GM23338 (cell line): ENCODE measurements around the gene B3GALNT1. TPM values are rescaled to one million over a fixed set of nuclear protein-coding genes. Genes with fewer than 3 reads are reported as not detected.

Experiments used
- ATAC-seq: fragments of 200-7000 bp; cut with Tn5 transposase; 3 replicates; pipeline ENCODE4 v1.9.1; 2020
- DNase-seq: peaks from one replicate; pipeline ENCODE4 v3.0.0-alpha.2; 2015; ENCODE audit warnings: low spot score
- H2AFZ ChIP-seq: fragments of 200-600 bp; sonication (generic); 2 replicates; pipeline ENCODE4 v1.8.0; 2016; ENCODE audit warnings: antibody characterized with exemption, mild to moderate bottlenecking, moderate library complexity
- H3F3A ChIP-seq: fragments of 200-600 bp; sonication (generic); replicated peaks from 2 replicates; pipeline ENCODE4 v1.8.0; 2017; ENCODE audit warnings: antibody characterized with exemption, mixed run types, low read depth
- H3K27ac ChIP-seq: fragments of 200-600 bp; sonication (generic); 2 replicates; pipeline ENCODE4 v1.6.1; 2016; ENCODE audit warnings: low read depth
- H3K27me3 ChIP-seq: fragments of 200-600 bp; sonication (generic); 2 replicates; pipeline ENCODE4 v1.8.0; 2016; ENCODE audit warnings: mild to moderate bottlenecking, mixed run types, moderate library complexity; ENCODE audit not compliant: insufficient read depth
- H3K36me3 ChIP-seq: fragments of 200-600 bp; sonication (generic); 2 replicates; pipeline ENCODE4 v1.8.0; 2016; ENCODE audit warnings: mild to moderate bottlenecking; ENCODE audit not compliant: insufficient read depth
- H3K4me1 ChIP-seq: fragments of 200-600 bp; sonication (generic); 2 replicates; pipeline ENCODE4 v1.8.0; 2016; ENCODE audit warnings: mild to moderate bottlenecking, moderate library complexity; ENCODE audit not compliant: insufficient read depth
- H3K4me2 ChIP-seq: fragments of 200-600 bp; sonication (generic); 2 replicates; pipeline ENCODE4 v1.7.1; 2017; ENCODE audit warnings: mixed run types
- H3K4me3 ChIP-seq: fragments of 200-600 bp; sonication (generic); 2 replicates; pipeline ENCODE4 v1.6.1; 2016; ENCODE audit warnings: mixed run types
- H3K79me2 ChIP-seq: fragments of 200-600 bp; sonication (generic); replicated peaks from 2 replicates; pipeline ENCODE4 v1.8.0; 2017; ENCODE audit warnings: mild to moderate bottlenecking; ENCODE audit not compliant: insufficient read depth
- H3K9me2 ChIP-seq: fragments of 200-600 bp; sonication (generic); 2 replicates; pipeline ENCODE4 v1.8.0; 2017; ENCODE audit not compliant: insufficient read depth
- H4K20me1 ChIP-seq: fragments of 200-600 bp; sonication (generic); replicated peaks from 2 replicates; pipeline ENCODE4 v1.8.0; 2017; ENCODE audit warnings: mild to moderate bottlenecking; ENCODE audit not compliant: insufficient read depth
- H3K27ac Mint-ChIP-seq: 2 replicates; pipeline ENCODE4 v1.8.0; 2020; ENCODE audit warnings: inconsistent platforms, mild to moderate bottlenecking, moderate library complexity, mixed read lengths
- H3K27me3 Mint-ChIP-seq: 3 replicates; pipeline ENCODE4 v1.8.0; 2022; ENCODE audit warnings: low read depth, mild to moderate bottlenecking, moderate library complexity, mixed read lengths, inconsistent platforms; ENCODE audit not compliant: insufficient read depth, poor library complexity
- H3K36me3 Mint-ChIP-seq: 3 replicates; pipeline ENCODE4 v1.8.0; 2021; ENCODE audit warnings: low read depth, mild to moderate bottlenecking, inconsistent platforms, moderate library complexity, mixed read lengths
- H3K4me1 Mint-ChIP-seq: 3 replicates; pipeline ENCODE4 v1.8.0; 2020; ENCODE audit warnings: mild to moderate bottlenecking, inconsistent platforms, mixed read lengths
- H3K4me3 Mint-ChIP-seq: 3 replicates; pipeline ENCODE4 v1.8.0; 2021; ENCODE audit warnings: moderate library complexity, mild to moderate bottlenecking, inconsistent platforms, mixed read lengths
- H3K9me3 Mint-ChIP-seq: 3 replicates; pipeline ENCODE4 v1.8.0; 2020; ENCODE audit warnings: moderate library complexity, mild to moderate bottlenecking, inconsistent platforms, mixed read lengths
- CREB1 ChIP-seq: fragments of 250-450 bp; sonication (Bioruptor Pico); IDR thresholded peaks from 2 replicates; pipeline ENCODE4 v1.5.0; 2020; ENCODE audit warnings: low read depth, mild to moderate bottlenecking, moderate library complexity
- EZH2 ChIP-seq: fragments of 200-600 bp; sonication (generic); IDR thresholded peaks from one replicate; pipeline ENCODE4 v1.8.0; 2017; ENCODE audit warnings: antibody characterized with exemption, mild to moderate bottlenecking, low read depth; ENCODE audit not compliant: unreplicated experiment
- EZH2phosphoT487 ChIP-seq: fragments of 200-600 bp; sonication (generic); IDR thresholded peaks from one replicate; pipeline ENCODE4 v1.8.1; 2018; ENCODE audit warnings: antibody characterized with exemption; ENCODE audit not compliant: unreplicated experiment
- JUNB ChIP-seq: IDR thresholded peaks from one replicate; pipeline ENCODE4 v1.6.1; 2016; ENCODE audit warnings: antibody characterized with exemption; ENCODE audit not compliant: unreplicated experiment
- NANOG ChIP-seq: IDR thresholded peaks from 2 replicates; pipeline ENCODE4 v1.6.1; 2016; ENCODE audit warnings: antibody characterized with exemption, borderline replicate concordance
- POLR2AphosphoS5 ChIP-seq: IDR thresholded peaks from 2 replicates; pipeline ENCODE4 v1.6.1; 2016; ENCODE audit warnings: antibody characterized with exemption, low read depth
- STAT1 ChIP-seq: IDR thresholded peaks from one replicate; pipeline ENCODE4 v1.6.1; 2016; ENCODE audit warnings: antibody characterized with exemption; ENCODE audit not compliant: unreplicated experiment
- ZNF114 ChIP-seq: fragments of 250-450 bp; sonication (Bioruptor Pico); IDR thresholded peaks from 2 replicates; pipeline ENCODE4 v1.5.0; 2020; ENCODE audit warnings: mild to moderate bottlenecking, moderate library complexity
- ZNF331 ChIP-seq: fragments of 250-450 bp; sonication (Bioruptor Pico); IDR thresholded peaks from 2 replicates; pipeline ENCODE4 v1.5.0; 2020; ENCODE audit warnings: low read depth, mild to moderate bottlenecking, moderate library complexity
- polyA plus RNA-seq: library from polyadenylated mRNA; unstranded; fragments of >200 nt; fragmentation: Nextera tagmentation; extraction: Ambion mirVana; gene quantifications from 2 replicates; pipeline ENCODE4 v1.2.1, GENCODE V29; 2016
- total RNA-seq: library from RNA; depleted of rRNA; stranded (reverse); fragments of >200 nt; shearing (Covaris generic); gene quantifications from 2 replicates; pipeline ENCODE4 v1.2.3, GENCODE V29; 2014
- TF ChIP-seq, protein P1 (sequence below): IDR thresholded peaks from 2 replicates; pipeline ENCODE4 v1.6.1; 2016; ENCODE audit warnings: antibody characterized with exemption
- TF ChIP-seq, protein P2 (sequence below): IDR thresholded peaks from one replicate; pipeline ENCODE4 v1.6.1; 2018; ENCODE audit warnings: antibody characterized with exemption; ENCODE audit not compliant: unreplicated experiment
- TF ChIP-seq, protein P3 (sequence below): fragments of 250-450 bp; sonication (Bioruptor Pico); IDR thresholded peaks from 2 replicates; pipeline ENCODE4 v1.5.0; 2020; ENCODE audit warnings: mild to moderate bottlenecking, moderate library complexity
- TF ChIP-seq, protein P4 (sequence below), 2 experiments: fragments of 200-600 bp in 1 of 2; sonication (generic) in 1 of 2; conservative IDR thresholded peaks; 2 replicates each; pipeline versions ENCODE4 v1.5.1 to v1.6.1; 2016 to 2017; ENCODE audit warnings: antibody characterized with exemption in 2 of 2, low read depth in 2 of 2, mild to moderate bottlenecking in 2 of 2, moderate library complexity in 1 of 2

The B3GALNT1 gene
- total and polyA plus RNA-seq, 2 experiments from 2014 or later = 3.3 to 5.9 TPM

DNA sequence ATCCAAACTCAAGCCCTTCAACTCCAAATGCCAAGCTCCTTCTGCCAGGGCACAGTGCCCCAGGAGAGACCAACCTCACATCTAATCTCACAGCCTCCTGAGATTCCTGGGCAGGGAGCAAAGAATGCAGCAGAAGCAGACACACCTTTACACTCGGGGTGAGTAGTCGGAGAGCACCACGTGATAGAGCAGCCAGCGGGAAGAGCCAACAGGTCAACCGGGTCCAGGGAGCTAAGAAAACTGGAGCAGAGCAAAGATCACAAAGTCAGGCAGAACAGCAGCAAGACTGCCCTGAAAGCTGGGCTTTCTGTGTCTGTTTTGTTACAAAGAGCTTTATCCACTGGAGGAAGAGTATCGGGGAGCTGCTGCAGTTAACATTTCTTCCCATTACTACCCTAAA lies 4.2 kb downstream of the B3GALNT1 start:
- Mint-ChIP-seq H3K4me3 (no peak overlapping the region), H3K27ac (no peak overlapping the region), H3K27me3 (peaks cover 19% of the 10 kb centered on the region), H3K4me1 (peaks cover 7% of the 10 kb centered on the region), H3K9me3 (peaks cover 7% of the 10 kb centered on the region; the same call in 2 of the 3 replicates), H3K36me3 (peaks cover 3% of the 10 kb centered on the region; the same call in 1 of the 3 replicates)
- no peaks in the 10 kb centered on the region for H3K36me3 ChIP-seq
- ATAC-seq (no peak), DNase-seq (no peak)
- H3K9me2 ChIP-seq = no peaks in the 10 kb centered on the region
- H3F3A ChIP-seq = peaks cover 6% of the 10 kb centered on the region; the same call in 1 of the 2 replicates
- TF ChIP-seq, protein P1, sequence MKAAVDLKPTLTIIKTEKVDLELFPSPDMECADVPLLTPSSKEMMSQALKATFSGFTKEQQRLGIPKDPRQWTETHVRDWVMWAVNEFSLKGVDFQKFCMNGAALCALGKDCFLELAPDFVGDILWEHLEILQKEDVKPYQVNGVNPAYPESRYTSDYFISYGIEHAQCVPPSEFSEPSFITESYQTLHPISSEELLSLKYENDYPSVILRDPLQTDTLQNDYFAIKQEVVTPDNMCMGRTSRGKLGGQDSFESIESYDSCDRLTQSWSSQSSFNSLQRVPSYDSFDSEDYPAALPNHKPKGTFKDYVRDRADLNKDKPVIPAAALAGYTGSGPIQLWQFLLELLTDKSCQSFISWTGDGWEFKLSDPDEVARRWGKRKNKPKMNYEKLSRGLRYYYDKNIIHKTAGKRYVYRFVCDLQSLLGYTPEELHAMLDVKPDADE = no peak
- TF ChIP-seq ZNF114 (CRISPR knock-in tag) (no peak), EZH2phosphoT487 (no peak), STAT1 (no peak), ZNF331 (CRISPR knock-in tag) (no peak), POLR2AphosphoS5 (no peak), EZH2 (no peak), NANOG (no peak), JUNB (no peak), CREB1 (CRISPR knock-in tag) (no peak)
- TF ChIP-seq, protein P2, sequence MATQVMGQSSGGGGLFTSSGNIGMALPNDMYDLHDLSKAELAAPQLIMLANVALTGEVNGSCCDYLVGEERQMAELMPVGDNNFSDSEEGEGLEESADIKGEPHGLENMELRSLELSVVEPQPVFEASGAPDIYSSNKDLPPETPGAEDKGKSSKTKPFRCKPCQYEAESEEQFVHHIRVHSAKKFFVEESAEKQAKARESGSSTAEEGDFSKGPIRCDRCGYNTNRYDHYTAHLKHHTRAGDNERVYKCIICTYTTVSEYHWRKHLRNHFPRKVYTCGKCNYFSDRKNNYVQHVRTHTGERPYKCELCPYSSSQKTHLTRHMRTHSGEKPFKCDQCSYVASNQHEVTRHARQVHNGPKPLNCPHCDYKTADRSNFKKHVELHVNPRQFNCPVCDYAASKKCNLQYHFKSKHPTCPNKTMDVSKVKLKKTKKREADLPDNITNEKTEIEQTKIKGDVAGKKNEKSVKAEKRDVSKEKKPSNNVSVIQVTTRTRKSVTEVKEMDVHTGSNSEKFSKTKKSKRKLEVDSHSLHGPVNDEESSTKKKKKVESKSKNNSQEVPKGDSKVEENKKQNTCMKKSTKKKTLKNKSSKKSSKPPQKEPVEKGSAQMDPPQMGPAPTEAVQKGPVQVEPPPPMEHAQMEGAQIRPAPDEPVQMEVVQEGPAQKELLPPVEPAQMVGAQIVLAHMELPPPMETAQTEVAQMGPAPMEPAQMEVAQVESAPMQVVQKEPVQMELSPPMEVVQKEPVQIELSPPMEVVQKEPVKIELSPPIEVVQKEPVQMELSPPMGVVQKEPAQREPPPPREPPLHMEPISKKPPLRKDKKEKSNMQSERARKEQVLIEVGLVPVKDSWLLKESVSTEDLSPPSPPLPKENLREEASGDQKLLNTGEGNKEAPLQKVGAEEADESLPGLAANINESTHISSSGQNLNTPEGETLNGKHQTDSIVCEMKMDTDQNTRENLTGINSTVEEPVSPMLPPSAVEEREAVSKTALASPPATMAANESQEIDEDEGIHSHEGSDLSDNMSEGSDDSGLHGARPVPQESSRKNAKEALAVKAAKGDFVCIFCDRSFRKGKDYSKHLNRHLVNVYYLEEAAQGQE = no peak
- TF ChIP-seq, protein P3, sequence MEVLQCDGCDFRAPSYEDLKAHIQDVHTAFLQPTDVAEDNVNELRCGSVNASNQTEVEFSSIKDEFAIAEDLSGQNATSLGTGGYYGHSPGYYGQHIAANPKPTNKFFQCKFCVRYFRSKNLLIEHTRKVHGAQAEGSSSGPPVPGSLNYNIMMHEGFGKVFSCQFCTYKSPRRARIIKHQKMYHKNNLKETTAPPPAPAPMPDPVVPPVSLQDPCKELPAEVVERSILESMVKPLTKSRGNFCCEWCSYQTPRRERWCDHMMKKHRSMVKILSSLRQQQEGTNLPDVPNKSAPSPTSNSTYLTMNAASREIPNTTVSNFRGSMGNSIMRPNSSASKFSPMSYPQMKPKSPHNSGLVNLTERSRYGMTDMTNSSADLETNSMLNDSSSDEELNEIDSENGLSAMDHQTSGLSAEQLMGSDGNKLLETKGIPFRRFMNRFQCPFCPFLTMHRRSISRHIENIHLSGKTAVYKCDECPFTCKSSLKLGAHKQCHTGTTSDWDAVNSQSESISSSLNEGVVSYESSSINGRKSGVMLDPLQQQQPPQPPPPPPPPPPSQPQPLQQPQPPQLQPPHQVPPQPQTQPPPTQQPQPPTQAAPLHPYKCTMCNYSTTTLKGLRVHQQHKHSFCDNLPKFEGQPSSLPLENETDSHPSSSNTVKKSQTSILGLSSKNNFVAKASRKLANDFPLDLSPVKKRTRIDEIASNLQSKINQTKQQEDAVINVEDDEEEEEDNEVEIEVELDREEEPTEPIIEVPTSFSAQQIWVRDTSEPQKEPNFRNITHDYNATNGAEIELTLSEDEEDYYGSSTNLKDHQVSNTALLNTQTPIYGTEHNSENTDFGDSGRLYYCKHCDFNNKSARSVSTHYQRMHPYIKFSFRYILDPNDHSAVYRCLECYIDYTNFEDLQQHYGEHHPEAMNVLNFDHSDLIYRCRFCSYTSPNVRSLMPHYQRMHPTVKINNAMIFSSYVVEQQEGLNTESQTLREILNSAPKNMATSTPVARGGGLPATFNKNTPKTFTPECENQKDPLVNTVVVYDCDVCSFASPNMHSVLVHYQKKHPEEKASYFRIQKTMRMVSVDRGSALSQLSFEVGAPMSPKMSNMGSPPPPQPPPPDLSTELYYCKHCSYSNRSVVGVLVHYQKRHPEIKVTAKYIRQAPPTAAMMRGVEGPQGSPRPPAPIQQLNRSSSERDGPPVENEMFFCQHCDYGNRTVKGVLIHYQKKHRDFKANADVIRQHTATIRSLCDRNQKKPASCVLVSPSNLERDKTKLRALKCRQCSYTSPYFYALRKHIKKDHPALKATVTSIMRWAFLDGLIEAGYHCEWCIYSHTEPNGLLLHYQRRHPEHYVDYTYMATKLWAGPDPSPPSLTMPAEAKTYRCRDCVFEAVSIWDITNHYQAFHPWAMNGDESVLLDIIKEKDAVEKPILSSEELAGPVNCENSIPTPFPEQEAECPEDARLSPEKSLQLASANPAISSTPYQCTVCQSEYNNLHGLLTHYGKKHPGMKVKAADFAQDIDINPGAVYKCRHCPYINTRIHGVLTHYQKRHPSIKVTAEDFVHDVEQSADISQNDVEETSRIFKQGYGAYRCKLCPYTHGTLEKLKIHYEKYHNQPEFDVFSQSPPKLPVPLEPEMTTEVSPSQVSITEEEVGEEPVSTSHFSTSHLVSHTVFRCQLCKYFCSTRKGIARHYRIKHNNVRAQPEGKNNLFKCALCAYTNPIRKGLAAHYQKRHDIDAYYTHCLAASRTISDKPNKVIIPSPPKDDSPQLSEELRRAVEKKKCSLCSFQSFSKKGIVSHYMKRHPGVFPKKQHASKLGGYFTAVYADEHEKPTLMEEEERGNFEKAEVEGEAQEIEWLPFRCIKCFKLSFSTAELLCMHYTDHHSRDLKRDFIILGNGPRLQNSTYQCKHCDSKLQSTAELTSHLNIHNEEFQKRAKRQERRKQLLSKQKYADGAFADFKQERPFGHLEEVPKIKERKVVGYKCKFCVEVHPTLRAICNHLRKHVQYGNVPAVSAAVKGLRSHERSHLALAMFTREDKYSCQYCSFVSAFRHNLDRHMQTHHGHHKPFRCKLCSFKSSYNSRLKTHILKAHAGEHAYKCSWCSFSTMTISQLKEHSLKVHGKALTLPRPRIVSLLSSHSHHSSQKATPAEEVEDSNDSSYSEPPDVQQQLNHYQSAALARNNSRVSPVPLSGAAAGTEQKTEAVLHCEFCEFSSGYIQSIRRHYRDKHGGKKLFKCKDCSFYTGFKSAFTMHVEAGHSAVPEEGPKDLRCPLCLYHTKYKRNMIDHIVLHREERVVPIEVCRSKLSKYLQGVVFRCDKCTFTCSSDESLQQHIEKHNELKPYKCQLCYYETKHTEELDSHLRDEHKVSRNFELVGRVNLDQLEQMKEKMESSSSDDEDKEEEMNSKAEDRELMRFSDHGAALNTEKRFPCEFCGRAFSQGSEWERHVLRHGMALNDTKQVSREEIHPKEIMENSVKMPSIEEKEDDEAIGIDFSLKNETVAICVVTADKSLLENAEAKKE (CRISPR knock-in tag) = no peak
- TF ChIP-seq, protein P4, sequence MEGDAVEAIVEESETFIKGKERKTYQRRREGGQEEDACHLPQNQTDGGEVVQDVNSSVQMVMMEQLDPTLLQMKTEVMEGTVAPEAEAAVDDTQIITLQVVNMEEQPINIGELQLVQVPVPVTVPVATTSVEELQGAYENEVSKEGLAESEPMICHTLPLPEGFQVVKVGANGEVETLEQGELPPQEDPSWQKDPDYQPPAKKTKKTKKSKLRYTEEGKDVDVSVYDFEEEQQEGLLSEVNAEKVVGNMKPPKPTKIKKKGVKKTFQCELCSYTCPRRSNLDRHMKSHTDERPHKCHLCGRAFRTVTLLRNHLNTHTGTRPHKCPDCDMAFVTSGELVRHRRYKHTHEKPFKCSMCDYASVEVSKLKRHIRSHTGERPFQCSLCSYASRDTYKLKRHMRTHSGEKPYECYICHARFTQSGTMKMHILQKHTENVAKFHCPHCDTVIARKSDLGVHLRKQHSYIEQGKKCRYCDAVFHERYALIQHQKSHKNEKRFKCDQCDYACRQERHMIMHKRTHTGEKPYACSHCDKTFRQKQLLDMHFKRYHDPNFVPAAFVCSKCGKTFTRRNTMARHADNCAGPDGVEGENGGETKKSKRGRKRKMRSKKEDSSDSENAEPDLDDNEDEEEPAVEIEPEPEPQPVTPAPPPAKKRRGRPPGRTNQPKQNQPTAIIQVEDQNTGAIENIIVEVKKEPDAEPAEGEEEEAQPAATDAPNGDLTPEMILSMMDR (conservative IDR thresholded peaks at IDR 0.05; ENCODE audit: low read depth in 2 of 2) = no peak
- no peaks in the 10 kb centered on the region for H4K20me1 ChIP-seq
- H3K79me2 ChIP-seq = no peaks in the 10 kb centered on the region
- no peak overlapping the region for H3K4me3 ChIP-seq
- no peak overlapping the region for H3K4me2 ChIP-seq
- no peak overlapping the region for H3K27ac ChIP-seq
- no peak overlapping the region for H2AFZ ChIP-seq
- H3K4me1 ChIP-seq = 0 out of 2 replicates have a peak, but pooled peaks cover 6% of the 10 kb centered on the region
- H3K27me3 ChIP-seq = peaks cover 21% of the 10 kb centered on the region
